Adrenal gland (tissue), 5 donors: ENCODE results near the gene ALDH18A1.

ENCODE experiments used
- CTCF ChIP-seq, 6 experiments: fragments of 450-650 bp in 4 of 6; fragments of 200-600 bp in 2 of 6; sonication (generic) in 1 of 6; IDR thresholded peaks; 1 replicate in 5 of 6; 2 replicates in 1 of 6; pipeline versions ENCODE4 v1.5.1 to v1.8.0; 2016 to 2021; ENCODE audit warnings: antibody characterized with exemption in 6 of 6, mild to moderate bottlenecking in 2 of 6, moderate library complexity in 1 of 6
- POLR2A ChIP-seq, 2 donors: fragments of 450-650 bp; IDR thresholded peaks; one replicate each; pipeline ENCODE4 v1.6.1; 2017; ENCODE audit warnings: antibody characterized with exemption in 2 of 2, mild to moderate bottlenecking in 2 of 2, moderate library complexity in 1 of 2
- donor health status: DM: no; HTN: no; CAD: no.

DNA sequence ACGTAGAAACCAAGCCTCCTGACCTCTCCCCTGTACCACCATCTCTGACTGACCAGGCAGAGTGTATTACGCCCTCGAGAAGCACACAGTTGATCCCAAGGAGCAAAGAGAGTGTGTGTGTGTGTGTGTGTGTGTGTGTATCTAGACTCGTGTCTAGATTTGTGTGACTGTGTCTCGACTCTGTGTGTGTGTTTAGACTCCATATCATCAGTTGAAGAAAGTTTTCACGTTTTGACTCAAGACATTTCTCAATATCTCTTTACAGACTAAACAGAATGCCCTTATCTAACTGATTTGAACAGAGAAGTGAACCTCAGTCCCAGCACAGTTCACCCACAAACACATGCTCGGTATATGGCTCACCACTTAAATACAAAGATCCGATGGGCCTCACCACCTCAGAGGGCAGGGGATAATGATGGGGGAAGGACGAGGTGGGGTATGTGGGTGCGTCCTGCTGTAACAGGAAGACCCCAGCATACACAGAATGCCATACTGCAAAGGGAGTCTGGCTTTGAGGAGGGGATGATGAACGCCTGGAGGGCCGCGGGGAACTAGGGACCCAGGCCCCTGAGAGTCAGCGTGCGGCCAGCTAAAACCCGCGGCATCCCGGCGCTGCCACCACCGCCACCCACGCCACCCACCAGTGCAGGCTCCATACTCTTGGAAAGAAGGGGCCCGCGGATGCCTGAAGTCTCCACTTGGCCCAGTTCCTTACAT, 780 bp downstream of the ALDH18A1 start:
- TF ChIP-seq CTCF (IDR thresholded peaks at IDR 0.05) (no peak), POLR2A (IDR thresholded peaks at IDR 0.05) (no peak)
